MV-4-11 (cell line): ENCODE results near the gene PODXL2.
"Not testable (repeated sequence)": the region's sequence is repeated elsewhere in the genome, so short reads cannot be mapped to it uniquely, and the experiment has no call there.

Experiments
- DNase-seq: peaks from one replicate; lab custom pipeline; 2025; lab: John Stamatoyannopoulos, UW

Gene PODXL2

GRCh38 chr3:127629467-127630403 is 750 bp downstream of the PODXL2 start:
- DNase-seq, result peak; percentile 23

GRCh38 chr3:127630811-127631714 is 2.1 kb downstream of the PODXL2 start:
- DNase-seq, result no peak

- DNase-seq, result no peak
These were observed 3.2 kb downstream of the PODXL2 start for GRCh38 chr3:127632035-127632820.

DNA sequence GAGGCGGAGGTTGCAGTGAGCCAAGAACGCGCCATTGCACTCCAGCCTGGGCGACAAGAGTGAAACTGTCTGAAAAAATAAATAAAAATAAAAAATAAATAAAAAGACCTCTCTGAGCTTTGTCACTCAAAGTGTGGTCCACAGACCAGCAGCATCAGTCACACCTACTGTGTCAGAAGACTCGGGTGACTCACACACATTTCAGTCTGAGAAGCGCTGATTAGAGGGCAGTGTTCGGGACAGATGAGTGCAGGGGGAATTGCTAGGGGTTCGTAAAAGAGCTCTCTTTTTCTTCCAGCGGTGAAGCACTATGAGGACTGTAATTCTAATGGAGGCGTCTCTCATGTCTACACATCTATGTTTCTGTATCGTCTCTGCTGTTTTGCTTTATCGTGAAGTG is 5.7 kb downstream of the PODXL2 start:
- DNase-seq, result no peak

DNA sequence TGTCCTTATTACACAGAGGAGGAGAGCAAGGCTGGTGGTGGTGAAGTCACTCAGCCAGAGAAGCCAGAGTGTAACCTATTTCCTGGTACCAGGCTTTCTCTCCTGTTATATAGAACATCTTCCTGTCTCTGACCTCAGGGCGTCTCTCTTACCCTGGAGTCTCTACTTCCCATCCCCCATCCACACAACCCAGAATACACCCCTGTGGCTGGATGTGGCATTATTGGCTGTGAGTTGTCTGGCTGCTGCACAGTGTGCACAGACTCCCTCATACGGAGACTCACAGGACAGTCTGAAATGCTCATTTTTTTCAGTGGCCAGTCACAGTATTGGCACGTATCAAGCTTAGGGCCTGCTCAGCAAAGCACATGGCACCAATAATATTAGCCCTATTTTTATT is 8.6 kb downstream of the PODXL2 start:
- peak; percentile 80 for DNase-seq

- peak; percentile 53 for DNase-seq
These were observed 9.0 kb downstream of the PODXL2 start for GRCh38 chr3:127637971-127638370.

- DNase-seq, result no peak
These were observed 10.4 kb downstream of the PODXL2 start for GRCh38 chr3:127639173-127640041.

DNA sequence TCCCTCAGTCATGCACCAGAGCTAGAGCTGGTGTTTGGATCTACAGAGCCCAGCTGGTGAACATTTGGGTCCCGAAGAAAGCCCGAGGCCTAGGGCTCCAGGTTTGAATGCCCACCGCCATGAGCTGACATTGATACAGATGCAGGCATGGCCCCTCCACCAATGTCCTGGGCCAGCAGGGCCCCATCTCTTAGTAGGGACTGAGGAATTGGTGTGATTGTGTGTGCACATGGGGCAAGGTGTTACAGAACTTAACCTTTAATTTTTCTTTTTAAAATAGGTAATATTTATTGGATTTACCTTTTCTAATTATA is 11.0 kb downstream of the PODXL2 start:
- DNase-seq, result no peak

GRCh38 chr3:127644641-127645370 is 15.8 kb downstream of the PODXL2 start:
- no peak for DNase-seq

GRCh38 chr3:127645371-127646015 is 16.5 kb downstream of the PODXL2 start:
- DNase-seq, result no peak

- DNase-seq, result no peak
These were observed 17.6 kb downstream of the PODXL2 start for GRCh38 chr3:127646501-127647046.

GRCh38 chr3:127647166-127647844 is 18.3 kb downstream of the PODXL2 start:
- no peak for DNase-seq

DNA sequence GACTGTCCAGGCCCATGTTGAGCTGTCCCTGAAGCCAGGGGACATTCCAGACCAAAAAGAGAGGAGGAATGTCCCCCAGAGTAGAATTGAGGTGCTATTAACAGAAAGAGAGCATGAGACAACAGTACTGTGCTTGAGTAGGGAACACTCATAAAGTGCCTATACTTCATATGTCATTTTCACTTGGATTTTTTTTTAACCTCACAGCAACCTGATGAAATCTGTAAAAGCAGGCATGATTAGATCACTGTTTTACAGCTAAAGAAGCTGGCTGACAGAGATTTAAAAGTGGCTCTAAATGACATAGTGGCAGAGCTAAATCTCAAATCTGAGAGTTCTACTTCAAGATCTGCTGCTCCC is 18.8 kb downstream of the PODXL2 start:
- no peak for DNase-seq

DNA sequence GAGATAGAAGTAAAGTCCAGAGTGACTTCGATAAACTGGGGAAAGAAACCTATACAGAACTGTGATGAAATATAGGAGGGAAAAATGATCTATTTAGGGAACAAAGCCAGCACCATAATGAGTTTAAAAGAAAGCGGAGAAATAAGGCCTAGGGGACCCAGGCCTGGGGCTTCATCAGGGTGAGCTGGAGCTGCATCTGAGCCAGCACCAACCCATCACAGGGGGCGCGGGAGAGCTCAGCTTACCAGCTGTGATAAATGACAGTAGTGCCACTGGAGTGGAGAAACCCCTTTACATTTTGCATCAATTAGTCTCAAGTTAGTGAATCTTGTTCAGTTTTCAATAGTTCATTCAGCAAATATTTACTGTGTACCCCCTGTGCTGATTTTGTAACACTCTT is 21.3 kb downstream of the PODXL2 start:
- no peak for DNase-seq

DNA sequence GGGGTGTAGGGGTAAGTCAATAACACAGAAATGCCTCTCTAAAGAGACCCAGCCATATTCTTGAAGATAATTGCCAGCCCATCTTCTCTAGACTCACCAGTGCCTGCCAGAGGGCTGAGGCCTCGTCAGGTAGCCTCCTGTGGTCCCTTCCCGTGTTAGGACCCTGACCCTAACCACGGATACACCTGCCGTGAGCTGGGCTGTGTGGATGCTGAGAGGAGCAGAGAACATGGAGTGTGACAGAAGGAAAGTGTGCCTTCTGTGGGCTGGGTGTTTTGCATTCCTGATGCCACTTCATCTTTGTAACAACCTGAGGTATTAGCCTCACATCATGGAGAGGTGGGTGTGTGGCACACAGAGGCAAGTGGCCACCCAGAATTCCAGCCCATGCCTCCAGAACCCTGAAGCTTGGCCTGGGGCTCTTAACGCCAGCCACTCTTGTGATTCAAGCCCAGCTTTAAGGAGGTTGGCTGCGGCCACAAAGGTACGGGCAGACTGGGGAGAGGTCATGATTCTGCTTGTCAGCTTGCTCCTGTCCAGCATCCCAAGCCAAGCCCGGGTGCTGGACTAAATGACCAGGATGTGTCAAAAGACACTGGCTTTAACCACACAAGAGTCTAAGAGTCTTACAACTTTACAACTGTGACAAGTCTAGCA is 22.7 kb downstream of the PODXL2 start:
- DNase-seq, result no peak

GRCh38 chr3:127652246-127652995 is 23.4 kb downstream of the PODXL2 start:
- DNase-seq, result peak; percentile 9

DNA sequence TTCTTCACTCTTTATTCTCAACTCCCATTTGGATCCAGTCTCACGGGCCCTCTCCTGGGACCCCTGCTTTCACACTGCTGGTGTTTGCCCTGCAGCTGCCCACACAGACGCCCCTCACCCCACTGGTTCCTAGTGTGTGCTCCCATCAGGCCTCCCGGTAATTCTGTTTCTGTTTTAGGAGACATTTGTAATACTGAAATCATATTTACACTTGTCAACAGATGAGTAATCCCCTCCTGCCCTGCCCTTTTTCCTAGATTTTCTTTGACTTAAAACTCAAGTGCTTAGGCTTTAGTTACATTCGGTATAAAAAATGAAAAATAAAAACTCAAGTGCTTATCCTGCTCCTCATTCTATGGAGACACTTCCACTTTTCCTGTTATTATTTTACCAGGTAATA is 25.4 kb downstream of the PODXL2 start:
- no peak for DNase-seq

GRCh38 chr3:127654993-127655392 is 26.0 kb downstream of the PODXL2 start:
- DNase-seq, result not testable (repeated sequence)
